Inferior parietal cortex (tissue), 1 donor: ENCODE measurements around the gene DNASE1L2.

Source experiments
- DNase-seq: peaks from one replicate; pipeline ENCODE4 v3.0.0-alpha.2; 2016; ENCODE audit errors: extremely low spot score

DNASE1L2 gene

GRCh38 chr16:2204416-2205103 lies 31.7 kb upstream of the DNASE1L2 start:
- no peak for DNase-seq

- peak; percentile 89 for DNase-seq
Observed at GRCh38 chr16:2205104-2205966, 30.9 kb upstream of the DNASE1L2 start, which contains the start of gene MLST8. Gene MLST8, plus strand, starts transcription at chr16:2205454. Its CDS starts 632 bp downstream, at chr16:2206086.

GRCh38 chr16:2205967-2206313 lies 30.3 kb upstream of the DNASE1L2 start:
- no peak for DNase-seq

GRCh38 chr16:2206420-2206779 lies 29.8 kb upstream of the DNASE1L2 start:
- DNase-seq = no peak

- no peak for DNase-seq
Observed at GRCh38 chr16:2206780-2207433, 29.3 kb upstream of the DNASE1L2 start.

- DNase-seq = no peak
Observed at GRCh38 chr16:2207872-2208271, 28.4 kb upstream of the DNASE1L2 start.

- DNase-seq = no peak
Observed at GRCh38 chr16:2208308-2208707, 27.9 kb upstream of the DNASE1L2 start.

GRCh38 chr16:2208772-2209171 lies 27.5 kb upstream of the DNASE1L2 start:
- no peak for DNase-seq

- no peak for DNase-seq
Observed at GRCh38 chr16:2209258-2210008, 26.8 kb upstream of the DNASE1L2 start.

- no peak for DNase-seq
Observed at GRCh38 chr16:2210009-2210332, 26.3 kb upstream of the DNASE1L2 start.

- no peak for DNase-seq
Observed at GRCh38 chr16:2210386-2211365, 25.6 kb upstream of the DNASE1L2 start, which contains the start of gene BRICD5. Gene BRICD5, minus strand, starts transcription at chr16:2210863. Its CDS starts 30 bp downstream, at chr16:2210833.

GRCh38 chr16:2211923-2212347 lies 24.3 kb upstream of the DNASE1L2 start:
- no peak for DNase-seq

- no peak for DNase-seq
Observed at GRCh38 chr16:2212362-2213324, 23.6 kb upstream of the DNASE1L2 start.

GRCh38 chr16:2213817-2214718 lies 22.2 kb upstream of the DNASE1L2 start:
- no peak for DNase-seq

GRCh38 chr16:2214719-2214968 lies 21.6 kb upstream of the DNASE1L2 start, which contains the start of gene PGP:
Gene PGP, minus strand, starts transcription at chr16:2214840. Its CDS starts 63 bp downstream, at chr16:2214777.
- DNase-seq = no peak

GRCh38 chr16:2216330-2216729 lies 19.9 kb upstream of the DNASE1L2 start:
- no peak for DNase-seq

- peak; percentile 97 for DNase-seq
Observed at GRCh38 chr16:2223221-2223941, 12.9 kb upstream of the DNASE1L2 start, which contains the start of gene E4F1. Gene E4F1, plus strand, starts transcription at chr16:2223591. Its CDS starts 23 bp downstream, at chr16:2223614.
